ENCODE measurements around the gene PTPN22. TPM values are rescaled to one million over a fixed set of nuclear protein-coding genes. Genes with fewer than 3 reads are reported as not detected.

Gene PTPN22
- total RNA-seq, 1 donor from 2014 or later, result 1.9 TPM

Other genes with a start within 250 kb of the PTPN22 start
- gene PHTF1, start 112.2 kb downstream of the PTPN22 start, total RNA-seq, result 3.4 TPM
- gene RSBN1, start 59.2 kb downstream of the PTPN22 start, total RNA-seq, result 9.6 TPM
- 8.4 TPM for gene BCL2L15, start 15.9 kb upstream of the PTPN22 start, total RNA-seq
- gene AP4B1, start 33.1 kb upstream of the PTPN22 start, total RNA-seq, result 17.0 TPM
- 4.7 TPM for gene DCLRE1B, start 33.6 kb upstream of the PTPN22 start, total RNA-seq
- gene HIPK1, start 57.6 kb upstream of the PTPN22 start, total RNA-seq, result 41.6 TPM
- 1.6 TPM for gene OLFML3, start 107.8 kb upstream of the PTPN22 start, total RNA-seq

All from esophagus mucosa (tissue), 1 donor.